NCI-H1048 (cell line): ENCODE data around the gene BCL11B.
"Not testable (repeated sequence)": the region's sequence is repeated elsewhere in the genome, so short reads cannot be mapped to it uniquely, and the experiment has no call there.

Experiments used
- DNase-seq: peaks from one replicate; lab custom pipeline; 2025; lab: John Stamatoyannopoulos, UW

Gene BCL11B

GRCh38 chr14:99199846-99200653 lies 71.9 kb downstream of the BCL11B start:
- DNase-seq, result no peak

GRCh38 chr14:99198746-99199502 lies 73.1 kb downstream of the BCL11B start:
- no peak for DNase-seq

GRCh38 chr14:99196310-99196650 lies 75.7 kb downstream of the BCL11B start:
- DNase-seq, result no peak

DNA sequence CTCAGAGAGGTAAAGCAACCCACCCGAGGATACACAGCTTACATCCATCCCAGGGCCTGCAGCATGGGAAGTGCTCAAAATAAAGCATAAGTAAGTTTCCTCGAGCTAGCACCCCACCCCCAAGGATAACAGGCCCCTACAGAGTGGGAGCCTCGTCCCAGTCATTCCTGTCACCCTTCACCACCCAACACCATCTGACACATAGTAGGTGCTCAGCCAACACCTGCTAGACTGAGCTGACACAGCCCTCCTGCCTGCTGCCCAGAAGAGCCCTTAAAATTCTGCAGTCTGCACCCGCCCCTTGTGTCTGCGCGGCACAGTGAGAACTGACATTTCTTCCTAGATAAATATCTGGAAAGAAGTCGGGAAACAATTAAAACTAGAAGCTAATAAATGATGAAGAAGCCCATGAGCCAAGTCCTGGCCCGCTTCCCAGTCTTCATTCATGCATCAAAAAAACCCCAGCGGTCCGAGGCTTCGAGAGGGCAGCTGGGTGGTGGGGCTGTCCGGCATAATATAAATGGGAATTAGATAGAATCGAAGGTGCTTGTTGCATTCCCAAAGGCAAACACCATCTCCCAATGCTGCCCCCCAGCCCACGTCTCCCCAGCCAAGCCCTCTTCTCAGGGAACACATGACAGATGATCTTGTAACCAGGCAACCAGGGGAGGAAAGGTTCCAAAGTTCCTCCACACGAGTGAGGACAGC lies 76.2 kb downstream of the BCL11B start:
- DNase-seq, result no peak

DNA sequence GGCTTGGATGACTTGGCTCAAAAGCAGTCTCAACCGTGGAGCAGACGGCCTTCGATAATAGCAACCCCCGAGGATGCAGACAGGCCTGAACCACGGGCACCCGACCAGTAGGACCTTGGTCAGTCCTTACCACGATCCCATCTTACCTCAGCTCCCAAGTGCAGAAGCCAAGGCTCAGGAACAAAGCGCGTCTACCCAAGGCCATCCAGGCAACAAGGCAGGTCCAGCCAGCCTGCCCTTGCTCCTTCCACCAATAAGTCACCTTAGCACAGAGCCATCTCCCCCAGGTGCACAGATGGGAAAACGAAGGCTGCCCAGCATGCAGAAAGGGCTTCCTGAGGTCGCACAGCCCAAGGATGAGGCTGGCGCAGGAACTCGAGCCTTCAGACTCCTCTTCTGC lies 77.3 kb downstream of the BCL11B start:
- no peak for DNase-seq

- DNase-seq, result no peak
Observed at GRCh38 chr14:99194136-99194535, 77.9 kb downstream of the BCL11B start.

- DNase-seq, result no peak
Observed at GRCh38 chr14:99192830-99193229, 79.2 kb downstream of the BCL11B start.

DNA sequence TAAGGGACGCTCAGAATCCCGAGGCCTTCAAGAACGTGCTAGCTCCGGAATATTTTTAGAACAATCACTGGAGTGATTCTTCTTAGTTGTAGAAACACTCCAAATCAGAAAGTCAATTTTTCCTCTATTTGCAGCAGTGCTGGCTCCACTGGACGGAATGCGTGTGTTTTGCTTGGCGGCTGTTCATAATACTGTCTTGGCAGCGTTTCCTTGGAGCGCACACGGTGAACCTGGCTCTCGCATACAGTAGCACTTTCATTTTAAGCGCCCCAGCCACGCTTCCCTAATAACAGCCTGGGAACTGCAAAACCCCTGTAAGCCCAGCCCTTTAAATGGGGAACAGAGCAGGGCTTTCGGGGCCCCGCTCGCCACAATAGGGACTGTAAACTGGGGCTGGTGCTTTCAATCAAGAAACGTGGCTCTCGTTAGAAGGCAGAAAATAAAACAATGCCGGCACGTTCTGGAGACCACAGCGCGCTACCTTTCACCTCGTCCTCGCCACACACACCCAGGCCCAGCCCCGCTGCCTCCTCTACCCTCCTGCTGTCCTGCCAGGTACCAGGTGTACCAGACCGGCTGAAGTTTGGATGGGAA lies 79.9 kb downstream of the BCL11B start:
- DNase-seq, result no peak

- no peak for DNase-seq
Observed at GRCh38 chr14:99191395-99192027, 80.5 kb downstream of the BCL11B start.

GRCh38 chr14:99190696-99191394 lies 81.2 kb downstream of the BCL11B start:
- DNase-seq, result no peak

DNA sequence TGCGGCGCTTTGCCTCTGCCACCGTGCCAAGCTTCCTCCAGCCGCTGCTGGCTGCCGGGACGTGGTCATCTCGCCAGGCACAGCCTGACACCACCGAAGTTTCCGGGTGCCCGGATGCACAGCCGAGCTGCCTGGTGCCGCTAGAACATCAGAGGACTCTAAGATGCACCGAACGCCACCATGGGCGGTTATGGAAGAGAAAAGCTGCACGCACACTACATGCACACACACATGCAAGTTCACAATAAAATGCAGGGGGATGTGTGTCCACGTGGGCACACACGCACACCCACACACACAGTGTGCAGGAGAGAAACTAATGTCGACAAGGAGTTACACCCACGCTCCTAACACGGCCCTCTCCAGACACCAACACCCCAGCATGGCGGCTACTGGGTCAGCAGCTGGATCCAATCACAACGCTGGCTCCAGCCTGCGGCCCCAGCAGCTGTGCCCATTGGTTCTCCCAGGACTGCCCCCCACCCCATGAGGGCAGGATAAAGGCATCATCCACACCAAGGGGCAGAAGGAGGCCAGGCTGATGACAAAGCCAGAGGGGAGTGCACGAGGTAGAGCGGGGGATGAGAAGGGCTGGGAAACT lies 82.7 kb downstream of the BCL11B start:
- DNase-seq, result no peak

DNA sequence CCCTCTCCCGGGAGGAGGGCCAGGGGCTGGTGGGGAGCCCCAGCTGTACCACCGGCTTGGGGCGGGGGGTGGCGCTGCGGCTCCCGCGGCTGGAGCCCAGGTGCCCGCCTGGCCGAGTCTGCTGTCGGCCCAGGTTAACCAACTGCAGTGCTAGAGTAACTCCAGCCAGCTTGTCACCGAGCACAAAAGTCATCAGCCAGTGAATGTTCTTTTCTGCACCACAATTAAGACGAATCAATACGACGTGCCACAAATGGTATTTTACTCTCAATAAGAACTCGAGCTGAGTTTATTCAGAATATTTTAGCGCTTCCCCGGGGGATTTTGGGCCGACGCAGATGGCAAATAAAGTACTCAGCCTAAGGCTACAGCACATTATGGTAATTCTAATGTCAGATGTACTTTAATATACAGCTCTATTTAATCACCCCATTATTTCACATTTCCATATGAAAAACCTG lies 83.2 kb downstream of the BCL11B start:
- DNase-seq, result no peak

DNA sequence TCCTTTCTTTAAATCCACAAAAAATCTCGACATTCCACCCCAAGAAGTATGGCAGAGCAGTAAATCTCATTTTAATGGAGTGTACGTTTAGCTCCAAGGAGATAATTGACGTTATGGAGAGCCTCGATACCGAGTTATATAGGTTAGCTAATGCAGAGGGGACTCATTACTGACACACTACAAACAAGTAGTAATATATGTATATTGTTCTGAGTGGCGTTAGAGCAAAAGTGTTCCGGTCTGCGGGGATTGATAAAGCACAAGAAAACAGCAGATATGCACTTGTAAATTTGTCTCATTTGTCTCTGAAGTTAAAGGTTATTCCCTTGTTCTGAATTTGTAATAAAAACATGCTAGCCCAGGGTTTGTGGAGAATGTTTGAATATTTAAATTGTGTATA lies 84.1 kb downstream of the BCL11B start:
- no peak for DNase-seq

GRCh38 chr14:99186956-99187690 lies 84.9 kb downstream of the BCL11B start:
- DNase-seq, result no peak

- DNase-seq, result not testable (repeated sequence)
Observed at GRCh38 chr14:99186336-99186735, 85.7 kb downstream of the BCL11B start.

- no peak for DNase-seq
Observed at GRCh38 chr14:99185436-99186068, 86.4 kb downstream of the BCL11B start.

GRCh38 chr14:99183716-99184115 lies 88.3 kb downstream of the BCL11B start:
- no peak for DNase-seq

- no peak for DNase-seq
Observed at GRCh38 chr14:99183311-99183710, 88.7 kb downstream of the BCL11B start.

- DNase-seq, result no peak
Observed at GRCh38 chr14:99182548-99183250, 89.3 kb downstream of the BCL11B start.
